ENCODE results near the gene BLOC1S3. TPM values are rescaled to one million over a fixed set of nuclear protein-coding genes. Genes with fewer than 3 reads are reported as not detected.

BLOC1S3 gene
- total RNA-seq, 1 experiment from 2014 or later = 11.5 TPM

DNA sequence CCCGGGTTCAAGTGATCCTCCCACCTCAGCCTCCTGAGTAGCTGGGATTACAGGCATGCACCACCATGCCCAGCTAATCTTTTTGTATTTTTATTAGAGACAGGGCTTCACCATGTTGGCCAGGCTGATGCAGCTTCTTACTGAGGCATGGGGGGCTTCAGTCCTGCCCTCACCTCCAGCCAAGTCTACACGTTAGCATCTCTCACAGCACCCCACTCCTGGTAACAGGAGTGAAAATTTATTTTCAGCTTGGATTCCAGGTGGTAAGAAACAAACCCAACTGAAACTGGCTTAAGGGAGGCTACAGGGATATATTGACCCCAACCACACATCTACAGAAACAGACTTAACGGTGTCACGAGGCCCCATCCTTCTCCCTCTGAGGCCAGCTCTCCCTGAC, 28.4 kb upstream of the BLOC1S3 start:
- BruUV-seq (replicated peaks) = no TSS peak
- peaks cover 44% of the 10 kb centered on the region; the same call in 1 of the 2 replicates for H3F3A ChIP-seq (ENCODE audit: insufficient read depth, low read depth)

DNA sequence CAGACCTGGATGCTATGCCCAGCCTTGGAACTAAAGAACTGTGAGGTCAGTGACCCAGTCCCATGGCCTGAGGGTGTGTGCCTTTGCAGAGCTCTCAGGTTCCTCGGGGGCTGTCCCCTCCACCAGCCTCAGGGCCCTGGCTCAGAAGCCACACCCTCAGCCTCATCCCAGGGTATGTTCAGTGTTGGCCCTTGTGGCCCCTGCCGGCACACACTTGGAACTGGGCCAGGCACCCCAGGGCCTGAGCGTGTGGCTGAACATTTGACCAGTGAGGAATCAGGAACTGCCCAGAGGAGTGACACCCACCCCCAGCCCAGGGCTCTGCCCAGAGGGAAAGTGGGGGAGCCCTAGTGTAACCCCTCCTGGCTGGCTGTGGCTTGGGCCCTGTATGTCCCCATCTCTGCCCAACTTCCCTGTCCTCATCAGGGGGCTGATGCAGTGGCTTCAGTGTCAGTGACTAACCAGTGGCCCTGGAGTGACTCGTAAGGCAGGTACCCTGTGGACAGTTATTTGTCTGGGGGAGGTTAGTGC, 27.8 kb upstream of the BLOC1S3 start:
- Histone ChIP-seq H3K9me3 (ENCODE audit: insufficient read depth, low read depth) (no peaks in the 10 kb centered on the region), H3F3A (ENCODE audit: insufficient read depth, low read depth) (peaks cover 49% of the 10 kb centered on the region; the same call in 1 of the 2 replicates), H3K36me3 (ENCODE audit: low read depth) (no peaks in the 10 kb centered on the region), H3K4me1 (replicated peaks; ENCODE audit: insufficient read depth) (peaks cover 31% of the 10 kb centered on the region), H3K9me2 (ENCODE audit: insufficient read depth) (no peaks in the 10 kb centered on the region), H3K27ac (0 out of 2 replicates have a peak overlapping the region, but pooled peaks have one; percentile 7), H3K27me3 (ENCODE audit: insufficient read depth, low read depth) (no peaks in the 10 kb centered on the region), H2AFZ (no peak overlapping the region), H3K4me2 (peak overlapping the region; percentile 21; the same call in 1 of the 2 replicates), H3K79me2 (ENCODE audit: low read depth) (no peaks in the 10 kb centered on the region), H4K20me1 (ENCODE audit: insufficient read depth) (peaks cover 10% of the 10 kb centered on the region; the same call in 1 of the 2 replicates), H3K4me3 (no peak overlapping the region)
- POLR2A ChIA-PET (ENCODE audit: unreplicated experiment) = interaction anchor here (0.6 kb wide), 1 partner anchor 574 kb away, joined by 5 read pairs; no protein-coding TSS in a partner anchor
- no TSS peak for BruUV-seq (replicated peaks)
- intact Hi-C loops (cut with micrococcal nuclease; ENCODE audit: unreplicated experiment) = loop anchor here (1.0 to 5.0 kb wide), 2 partner anchors 27 to 59 kb away; partner anchors contain the start of genes BLOC1S3, PPP1R37 and TRAPPC6A
- CTCF ChIA-PET = no interaction called here
- no peak for TF ChIP-seq EZH2 (IDR thresholded peaks at IDR 0.05; ENCODE audit: low read depth)
- TF ChIP-seq, protein P1, sequence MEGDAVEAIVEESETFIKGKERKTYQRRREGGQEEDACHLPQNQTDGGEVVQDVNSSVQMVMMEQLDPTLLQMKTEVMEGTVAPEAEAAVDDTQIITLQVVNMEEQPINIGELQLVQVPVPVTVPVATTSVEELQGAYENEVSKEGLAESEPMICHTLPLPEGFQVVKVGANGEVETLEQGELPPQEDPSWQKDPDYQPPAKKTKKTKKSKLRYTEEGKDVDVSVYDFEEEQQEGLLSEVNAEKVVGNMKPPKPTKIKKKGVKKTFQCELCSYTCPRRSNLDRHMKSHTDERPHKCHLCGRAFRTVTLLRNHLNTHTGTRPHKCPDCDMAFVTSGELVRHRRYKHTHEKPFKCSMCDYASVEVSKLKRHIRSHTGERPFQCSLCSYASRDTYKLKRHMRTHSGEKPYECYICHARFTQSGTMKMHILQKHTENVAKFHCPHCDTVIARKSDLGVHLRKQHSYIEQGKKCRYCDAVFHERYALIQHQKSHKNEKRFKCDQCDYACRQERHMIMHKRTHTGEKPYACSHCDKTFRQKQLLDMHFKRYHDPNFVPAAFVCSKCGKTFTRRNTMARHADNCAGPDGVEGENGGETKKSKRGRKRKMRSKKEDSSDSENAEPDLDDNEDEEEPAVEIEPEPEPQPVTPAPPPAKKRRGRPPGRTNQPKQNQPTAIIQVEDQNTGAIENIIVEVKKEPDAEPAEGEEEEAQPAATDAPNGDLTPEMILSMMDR (conservative IDR thresholded peaks at IDR 0.05) = no peak
- DNase-seq = peak; percentile 63 to 87

More for the DNA sequence above, 28.4 kb upstream of the BLOC1S3 start:
- Histone ChIP-seq H4K20me1 (ENCODE audit: insufficient read depth) (peaks cover 10% of the 10 kb centered on the region; the same call in 1 of the 2 replicates), H3K4me2 (peak overlapping the region; percentile 21; the same call in 1 of the 2 replicates), H3K27me3 (ENCODE audit: insufficient read depth, low read depth) (no peaks in the 10 kb centered on the region), H3K4me1 (replicated peaks; ENCODE audit: insufficient read depth) (peaks cover 31% of the 10 kb centered on the region), H3K9me3 (ENCODE audit: insufficient read depth, low read depth) (no peaks in the 10 kb centered on the region), H3K79me2 (ENCODE audit: low read depth) (no peaks in the 10 kb centered on the region), H3K9me2 (ENCODE audit: insufficient read depth) (no peaks in the 10 kb centered on the region), H3K27ac (no peak overlapping the region), H2AFZ (no peak overlapping the region), H3K4me3 (no peak overlapping the region), H3K36me3 (ENCODE audit: low read depth) (no peaks in the 10 kb centered on the region)
- no peak for DNase-seq
- CTCF ChIA-PET = no interaction called here
- intact Hi-C loops (cut with micrococcal nuclease; ENCODE audit: unreplicated experiment) = loop anchor here (1.0 to 5.0 kb wide), 2 partner anchors 28 to 58 kb away; partner anchors contain the start of genes BLOC1S3, PPP1R37 and TRAPPC6A
- POLR2A ChIA-PET (ENCODE audit: unreplicated experiment) = interaction anchor here (0.6 kb wide), 1 partner anchor 573 kb away, joined by 5 read pairs; no protein-coding TSS in a partner anchor
- no peak for TF ChIP-seq EZH2 (IDR thresholded peaks at IDR 0.05; ENCODE audit: low read depth)
- TF ChIP-seq, protein P1 (conservative IDR thresholded peaks at IDR 0.05) = no peak

DNA sequence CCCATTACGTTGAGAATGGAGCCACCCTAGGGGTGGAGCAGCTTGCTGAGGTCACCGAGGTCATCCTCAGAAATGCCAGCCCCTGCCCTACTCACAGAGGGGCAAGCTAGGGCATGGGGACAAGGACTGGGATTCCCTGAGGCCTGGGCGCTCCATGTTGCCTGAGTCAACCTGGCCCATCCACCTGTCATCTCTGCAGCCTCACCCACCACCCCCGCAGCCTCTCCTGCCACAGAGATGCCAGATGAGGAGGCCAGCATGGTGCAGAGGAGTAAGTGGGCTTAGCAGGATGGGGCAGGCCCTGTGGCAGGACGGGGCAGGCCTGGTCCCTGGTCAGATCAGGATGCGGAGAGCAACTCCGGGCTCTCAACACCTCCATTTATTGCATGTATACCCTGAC, 27.3 kb upstream of the BLOC1S3 start:
- TF ChIP-seq, protein P1 (conservative IDR thresholded peaks at IDR 0.05) = no peak
- TF ChIP-seq EZH2 (IDR thresholded peaks at IDR 0.05; ENCODE audit: low read depth) = no peak
- Histone ChIP-seq H3K4me1 (replicated peaks; ENCODE audit: insufficient read depth) (peaks cover 35% of the 10 kb centered on the region), H2AFZ (no peak overlapping the region), H3F3A (ENCODE audit: insufficient read depth, low read depth) (peaks cover 49% of the 10 kb centered on the region; the same call in 1 of the 2 replicates), H3K9me3 (ENCODE audit: insufficient read depth, low read depth) (no peaks in the 10 kb centered on the region), H4K20me1 (ENCODE audit: insufficient read depth) (peaks cover 10% of the 10 kb centered on the region; the same call in 1 of the 2 replicates), H3K4me2 (peak overlapping the region; percentile 21; the same call in 1 of the 2 replicates), H3K27ac (0 out of 2 replicates have a peak overlapping the region, but pooled peaks have one; percentile 7), H3K79me2 (ENCODE audit: low read depth) (no peaks in the 10 kb centered on the region), H3K36me3 (ENCODE audit: low read depth) (no peaks in the 10 kb centered on the region), H3K27me3 (ENCODE audit: insufficient read depth, low read depth) (no peaks in the 10 kb centered on the region), H3K9me2 (ENCODE audit: insufficient read depth) (no peaks in the 10 kb centered on the region), H3K4me3 (no peak overlapping the region)
- intact Hi-C loops (cut with micrococcal nuclease; ENCODE audit: unreplicated experiment) = loop anchor here (5.0 kb wide), 1 partner anchor 59 kb away; the partner anchor contains the start of gene PPP1R37
- no TSS peak for BruUV-seq (replicated peaks)
- no peak for DNase-seq
- CTCF ChIA-PET = no interaction called here
- POLR2A ChIA-PET (ENCODE audit: unreplicated experiment) = no interaction called here
